Large intestine (tissue), 3 donors: ENCODE results near the gene CYP4F8. TPM values are rescaled to one million over a fixed set of nuclear protein-coding genes. Genes with fewer than 3 reads are reported as not detected.
"Not testable (repeated sequence)": the region's sequence is repeated elsewhere in the genome, so short reads cannot be mapped to it uniquely, and the experiment has no call there.

Source experiments
- DNase-seq, 2 donors: peaks; one replicate each; pipeline versions ENCODE4 v3.0.0 to v3.0.0-alpha.2; 2013
- H3K27ac ChIP-seq: one replicate; pipeline ENCODE4 v1.5.1; 2013; ENCODE audit warnings: low read length
- H3K27me3 ChIP-seq: 2 replicates; pipeline ENCODE4 v1.6.1; 2013; ENCODE audit warnings: low read length; ENCODE audit not compliant: control insufficient read depth, insufficient read depth
- H3K36me3 ChIP-seq: 2 replicates; pipeline ENCODE4 v1.6.1; 2013; ENCODE audit warnings: low read length; ENCODE audit not compliant: control insufficient read depth, insufficient read depth
- H3K4me1 ChIP-seq: one replicate; pipeline ENCODE4 v1.6.1; 2013; ENCODE audit warnings: low read length; ENCODE audit not compliant: control insufficient read depth, insufficient read depth
- H3K4me3 ChIP-seq: one replicate; pipeline ENCODE4 v1.5.1; 2013; ENCODE audit warnings: low read length
- H3K9me3 ChIP-seq: one replicate; pipeline ENCODE4 v1.6.1; 2013; ENCODE audit warnings: mild to moderate bottlenecking, low read depth, low read length, moderate library complexity; ENCODE audit not compliant: control insufficient read depth
- WGBS: methylation state at CpG from one replicate; pipeline ENCODE4 v1.1.5; 2013; ENCODE audit warnings: low lambda C conversion rate; ENCODE audit not compliant: insufficient coverage; 5-methylcytosine and 5-hydroxymethylcytosine counted together
- polyA plus RNA-seq: library from polyadenylated mRNA; unstranded; fragments of 120-200 nt; gene quantifications from one replicate; pipeline ENCODE4 v1.2.1, GENCODE V29; 2013

Gene CYP4F8
- polyA plus RNA-seq, 1 donor = not detected

GRCh38 chr19:15589760-15590451 is 25.1 kb upstream of the CYP4F8 start:
- Histone ChIP-seq H3K27ac (no peak overlapping the region), H3K4me3 (no peak overlapping the region), H3K4me1 (no peaks in the 10 kb centered on the region), H3K9me3 (no peaks in the 10 kb centered on the region), H3K36me3 (no peaks in the 10 kb centered on the region), H3K27me3 (no peaks in the 10 kb centered on the region)
- no peak for DNase-seq
- WGBS = no CpG with 5 or more reads among the region's 5 CpGs

GRCh38 chr19:15591796-15592195 is 23.2 kb upstream of the CYP4F8 start:
- no peaks in the 10 kb centered on the region for H3K27me3 ChIP-seq
- no CpG with 5 or more reads among the region's 4 CpGs for WGBS

GRCh38 chr19:15592506-15592905 is 22.5 kb upstream of the CYP4F8 start:
- not testable (repeated sequence) for H3K4me1 ChIP-seq, DNase-seq, H3K36me3 ChIP-seq, H3K4me3 ChIP-seq, H3K27ac ChIP-seq, H3K9me3 ChIP-seq, H3K27me3 ChIP-seq
- WGBS = 25% methylated on average over 2 of the region's 5 CpGs

More at GRCh38 chr19:15591796-15592195, 23.2 kb upstream of the CYP4F8 start:
- no peaks in the 10 kb centered on the region for H3K36me3 ChIP-seq
- H3K4me1 ChIP-seq = no peaks in the 10 kb centered on the region
- H3K9me3 ChIP-seq = no peaks in the 10 kb centered on the region
- no peak overlapping the region for H3K27ac ChIP-seq
- DNase-seq = no peak
- H3K4me3 ChIP-seq = no peak overlapping the region

GRCh38 chr19:15593766-15594165 is 21.3 kb upstream of the CYP4F8 start:
- not testable (repeated sequence) for H3K27ac ChIP-seq, H3K36me3 ChIP-seq, H3K4me3 ChIP-seq, H3K9me3 ChIP-seq, DNase-seq, H3K4me1 ChIP-seq, H3K27me3 ChIP-seq
- no CpG with 5 or more reads among the region's 4 CpGs for WGBS

GRCh38 chr19:15595069-15595468 is 19.9 kb upstream of the CYP4F8 start:
- H3K4me3 ChIP-seq = no peak overlapping the region
- H3K27me3 ChIP-seq = no peaks in the 10 kb centered on the region
- no peaks in the 10 kb centered on the region for H3K9me3 ChIP-seq
- H3K27ac ChIP-seq = no peak overlapping the region
- DNase-seq = no peak
- WGBS = 67% methylated on average over 1 of the region's 6 CpGs
- H3K36me3 ChIP-seq = no peaks in the 10 kb centered on the region
- no peaks in the 10 kb centered on the region for H3K4me1 ChIP-seq

- whole genome bisulfite sequencing = no CpG with 5 or more reads among the region's 27 CpGs
Measured at GRCh38 chr19:15607978-15608925, 6.8 kb upstream of the CYP4F8 start.

GRCh38 chr19:15609261-15609660 is 5.8 kb upstream of the CYP4F8 start:
- no peaks in the 10 kb centered on the region for H3K27me3 ChIP-seq
- no CpG with 5 or more reads among the region's 8 CpGs for WGBS
- no peaks in the 10 kb centered on the region for H3K4me1 ChIP-seq
- no peak overlapping the region for H3K27ac ChIP-seq
- DNase-seq = no peak
- H3K9me3 ChIP-seq = no peaks in the 10 kb centered on the region
- H3K36me3 ChIP-seq = no peaks in the 10 kb centered on the region
- no peak overlapping the region for H3K4me3 ChIP-seq

More at GRCh38 chr19:15607978-15608925, 6.8 kb upstream of the CYP4F8 start:
- not testable (repeated sequence) for H3K9me3 ChIP-seq, DNase-seq, H3K4me1 ChIP-seq, H3K27me3 ChIP-seq, H3K27ac ChIP-seq, H3K36me3 ChIP-seq, H3K4me3 ChIP-seq

- WGBS = 83% methylated on average over 3 of the region's 5 CpGs
- no peaks in the 10 kb centered on the region for H3K36me3 ChIP-seq
- H3K27ac ChIP-seq = no peak overlapping the region
- H3K4me1 ChIP-seq = no peaks in the 10 kb centered on the region
- DNase-seq = no peak
- H3K4me3 ChIP-seq = no peak overlapping the region
- no peaks in the 10 kb centered on the region for H3K27me3 ChIP-seq
- no peaks in the 10 kb centered on the region for H3K9me3 ChIP-seq
Measured at GRCh38 chr19:15612342-15612741, 2.7 kb upstream of the CYP4F8 start.

- H3K9me3 ChIP-seq = no peaks in the 10 kb centered on the region
- H3K27me3 ChIP-seq = no peaks in the 10 kb centered on the region
- no peaks in the 10 kb centered on the region for H3K36me3 ChIP-seq
- WGBS = no CpG with 5 or more reads among the region's 3 CpGs
- no peak for DNase-seq
- no peak overlapping the region for H3K27ac ChIP-seq
- no peak overlapping the region for H3K4me3 ChIP-seq
- no peaks in the 10 kb centered on the region for H3K4me1 ChIP-seq
Measured at GRCh38 chr19:15613338-15613737, 1.7 kb upstream of the CYP4F8 start.

- Histone ChIP-seq H3K36me3 (no peaks in the 10 kb centered on the region), H3K9me3 (no peaks in the 10 kb centered on the region), H3K4me3 (no peak overlapping the region), H3K27ac (no peak overlapping the region), H3K27me3 (no peaks in the 10 kb centered on the region), H3K4me1 (no peaks in the 10 kb centered on the region)
- WGBS = 77% methylated on average over 2 of the region's 14 CpGs
- no peak for DNase-seq
Measured at GRCh38 chr19:15615526-15615925, 508 bp downstream of the CYP4F8 start.
